Endothelial cell of umbilical vein (primary cell): ENCODE results near the gene KRT34. TPM values are rescaled to one million over a fixed set of nuclear protein-coding genes. Genes with fewer than 3 reads are reported as not detected.
"Not testable (repeated sequence)": the region's sequence is repeated elsewhere in the genome, so short reads cannot be mapped to it uniquely, and the experiment has no call there.

ENCODE experiments used
- BruUV-seq: library from RNA; stranded (reverse); fragments of 400-500 nt; replicated peaks from 2 replicates; lab custom pipeline; 2021; lab: Mats Ljungman, UMichigan
- CTCF ChIA-PET: fragments of 300-600, 350-600 bp; sonication (Branson Sonifier 250); formaldehyde crosslinking; loops from one replicate; lab custom pipeline; 2021; ENCODE audit warnings: antibody characterized with exemption, inconsistent platforms; lab: Charles Lee
- POLR2A ChIA-PET: fragments of 300-600, 350-600 bp; sonication (Branson Sonifier 250); formaldehyde crosslinking; loops from one replicate; lab custom pipeline; 2021; ENCODE audit warnings: antibody characterized with exemption, inconsistent platforms; lab: Charles Lee
- DNase-seq: peaks from one replicate; pipeline ENCODE4 v3.0.0-alpha.2; 2011; ENCODE audit warnings: low read depth, low spot score
- FAIRE-seq: peaks from 2 replicates; lab custom pipeline; 2011; peaks lifted over from hg19 to GRCh38; lab: Jason Lieb, UNC
- H2AFZ ChIP-seq: 2 replicates; pipeline ENCODE4 v1.6.0; 2012; ENCODE audit warnings: low read depth, low read length, control low read depth, inconsistent platforms
- H3K27ac ChIP-seq: 2 replicates; pipeline ENCODE4 v1.5.1; 2011; ENCODE audit warnings: low read depth, mild to moderate bottlenecking, control low read depth, low read length, moderate library complexity; ENCODE audit not compliant: insufficient read depth
- H3K27me3 ChIP-seq, 2 experiments: 2 replicates each; pipeline versions ENCODE4 v1.6.0 to v1.6.1; 2011; ENCODE audit warnings: low read length in 2 of 2, mixed read lengths in 1 of 2; ENCODE audit not compliant: control insufficient read depth in 2 of 2, insufficient read depth in 2 of 2
- H3K36me3 ChIP-seq, 2 experiments: 2 replicates in 1 of 2; 3 replicates in 1 of 2; pipeline ENCODE4 v1.5.1; 2011; ENCODE audit warnings: low read length in 2 of 2, mild to moderate bottlenecking in 1 of 2, moderate library complexity in 1 of 2; ENCODE audit not compliant: control insufficient read depth in 2 of 2, insufficient read depth in 2 of 2; ENCODE audit errors: extremely low read depth in 1 of 2
- H3K4me1 ChIP-seq: 3 replicates; pipeline ENCODE4 v1.5.1; 2011; ENCODE audit warnings: mild to moderate bottlenecking, low read length; ENCODE audit not compliant: control insufficient read depth, insufficient read depth; ENCODE audit errors: extremely low read depth
- H3K4me2 ChIP-seq: 2 replicates; pipeline ENCODE4 v1.6.1; 2011; ENCODE audit warnings: low read length, control low read depth, mixed read lengths; ENCODE audit not compliant: insufficient read depth
- H3K4me3 ChIP-seq, 3 experiments: fragments of 200-600 bp in 1 of 3; sonication (generic), shearing (Covaris generic) in 1 of 3; replicated peaks in 1 of 3; 2 replicates each; pipeline ENCODE4 v1.5.1; 2011 to 2016; ENCODE audit warnings: control low read depth in 3 of 3, low read length in 3 of 3, mild to moderate bottlenecking in 2 of 3, inconsistent platforms in 1 of 3, low read depth in 1 of 3, moderate library complexity in 1 of 3; ENCODE audit not compliant: insufficient read depth in 1 of 3
- H3K79me2 ChIP-seq: 2 replicates; pipeline ENCODE4 v1.6.0; 2012; ENCODE audit warnings: low read length, inconsistent platforms; ENCODE audit not compliant: control insufficient read depth, insufficient read depth
- H3K9ac ChIP-seq: replicated peaks from 2 replicates; pipeline ENCODE3; 2011; ENCODE audit warnings: low read length, control low read depth; ENCODE audit not compliant: insufficient read depth; ENCODE audit errors: extremely low read depth
- H3K9me1 ChIP-seq: replicated peaks from 3 replicates; pipeline ENCODE4 v1.6.0; 2011; ENCODE audit warnings: mild to moderate bottlenecking, low read length; ENCODE audit not compliant: control insufficient read depth, insufficient read depth; ENCODE audit errors: extremely low read depth
- H3K9me3 ChIP-seq: replicated peaks from 2 replicates; pipeline ENCODE4 v1.5.1; 2012; ENCODE audit warnings: low read length, inconsistent platforms; ENCODE audit not compliant: control insufficient read depth, insufficient read depth
- H4K20me1 ChIP-seq: replicated peaks from 2 replicates; pipeline ENCODE3; 2011; ENCODE audit warnings: mild to moderate bottlenecking, low read length; ENCODE audit not compliant: control insufficient read depth, insufficient read depth; ENCODE audit errors: extremely low read depth
- CTCF ChIP-seq, 2 donors: IDR thresholded peaks; 1 replicate in 1 of 2; 2 replicates in 1 of 2; pipeline ENCODE4 v1.5.1; 2011; ENCODE audit warnings: low read length in 2 of 2, mild to moderate bottlenecking in 2 of 2, moderate library complexity in 2 of 2, control low read depth in 1 of 2, inconsistent platforms in 1 of 2, low read depth in 1 of 2; ENCODE audit not compliant: insufficient read depth in 1 of 2; ENCODE audit errors: extremely low read depth in 1 of 2
- EZH2 ChIP-seq: IDR thresholded peaks from 2 replicates; pipeline ENCODE4 v1.6.1; 2012; ENCODE audit warnings: borderline replicate concordance, low read depth, mild to moderate bottlenecking, moderate library complexity, low read length, inconsistent platforms; ENCODE audit not compliant: severe bottlenecking
- FOS ChIP-seq: IDR thresholded peaks from 2 replicates; pipeline ENCODE4 v1.6.1; 2011; ENCODE audit warnings: mild to moderate bottlenecking, low read length, moderate library complexity, borderline replicate concordance; ENCODE audit not compliant: insufficient read depth
- GATA2 ChIP-seq: IDR thresholded peaks from 2 replicates; pipeline ENCODE4 v1.7.0; 2011; ENCODE audit warnings: low read depth, mild to moderate bottlenecking, moderate library complexity, mixed read lengths, low read length; ENCODE audit not compliant: insufficient read length, insufficient read depth
- JUN ChIP-seq: IDR thresholded peaks from 2 replicates; pipeline ENCODE4 v1.6.1; 2011; ENCODE audit warnings: borderline replicate concordance, low read depth; ENCODE audit not compliant: insufficient read length, insufficient read depth
- MAX ChIP-seq: IDR thresholded peaks from 2 replicates; pipeline ENCODE4 v1.6.1; 2011; ENCODE audit not compliant: insufficient read depth, insufficient read length
- MYC ChIP-seq: IDR thresholded peaks from one replicate; pipeline ENCODE4 v1.6.1; 2011; ENCODE audit warnings: mild to moderate bottlenecking, low read depth, low read length
- POLR2A ChIP-seq: IDR thresholded peaks from 2 replicates; pipeline ENCODE4 v1.6.1; 2012; ENCODE audit warnings: low read depth, mild to moderate bottlenecking, control low read depth, low read length
- POLR2AphosphoS5 ChIP-seq: IDR thresholded peaks from 2 replicates; pipeline ENCODE4 v1.6.1; 2012; ENCODE audit warnings: low read depth, mild to moderate bottlenecking, control low read depth, low read length, moderate library complexity; ENCODE audit not compliant: insufficient read depth
- dilution Hi-C: fragments of 300-500 bp; cut with MboI; formaldehyde crosslinking; loops from one replicate; pipeline ENCODE4 v1.15.0; 2019; ENCODE audit warnings: low sequenced_read_pairs; ENCODE audit not compliant: extremely low pct_ligation_motif_present
- intact Hi-C: fragments of 100-400 bp; cut with micrococcal nuclease; formaldehyde crosslinking; loops from one replicate; pipeline ENCODE4 v1.10.0; 2022
- polyA plus RNA-seq, 4 experiments: library from polyadenylated mRNA; depleted of rRNA in 3 of 4; stranded (reverse) in 3 of 4; unstranded in 1 of 4; fragments of >200 nt; gene quantifications; 2 replicates each; pipeline versions ENCODE4 v1.2.1 to v1.2.3, GENCODE V29; 2011 to 2012; ENCODE audit warnings: missing spikeins in 1 of 4
- total RNA-seq: library from RNA; stranded (reverse); gene quantifications from 2 replicates; pipeline ENCODE4 v1.2.3, GENCODE V29; 2021

Gene KRT34
- total and polyA plus RNA-seq, 2 donors (not counting 3 experiments of a cell fraction or from before 2014, with no cell fraction given) = not detected

- CTCF ChIA-PET = no interaction called here
- no peak within 1 kb of the TSS for H3K4me2 ChIP-seq
- H3K9ac ChIP-seq = no peak within 1 kb of the TSS
- no peaks in the 10 kb centered on the region for H3K79me2 ChIP-seq
- H4K20me1 ChIP-seq = no peaks in the 10 kb centered on the region
- no peaks in the 10 kb centered on the region for H3K9me1 ChIP-seq
- no peak within 1 kb of the TSS for H2AFZ ChIP-seq
- no peak for FAIRE-seq
- H3K4me3 ChIP-seq = no peak within 1 kb of the TSS
- no TSS peak for BruUV-seq
- no peak for DNase-seq
- dilution Hi-C loops = no loop called here
- intact Hi-C loops = loop anchor here (10.0 kb wide), 1 partner anchor 51 kb away; no protein-coding TSS in a partner anchor
- TF ChIP-seq GATA2 (no peak), MAX (no peak), EZH2 (no peak), POLR2A (no peak), JUN (no peak), MYC (no peak), CTCF (IDR thresholded peaks at IDR 0.05; ENCODE audit: extremely low read depth in 1 of 2, insufficient read depth in 1 of 2, low read depth in 1 of 2, low read length in 2 of 2) (no peak), FOS (no peak), POLR2AphosphoS5 (no peak)
- POLR2A ChIA-PET = no interaction called here
- no peaks in the 10 kb centered on the region for H3K9me3 ChIP-seq
- no peak within 1 kb of the TSS for H3K27ac ChIP-seq
- peaks cover 0 to 2% of the 10 kb centered on the region in 2 experiments for H3K27me3 ChIP-seq
- H3K4me1 ChIP-seq = no peaks in the 10 kb centered on the region
- no peaks in the 10 kb centered on the region for H3K36me3 ChIP-seq
Measured at GRCh38 chr17:41424111-41424635, 42.1 kb upstream of the KRT34 start, which contains the start of gene KRT37. TSS of gene KRT37 (minus strand) at chr17:41424585. CDS start at chr17:41424523, 62 bp downstream.

- H3K27me3 ChIP-seq, H3K9me3 ChIP-seq, H3K79me2 ChIP-seq, H3K4me1 ChIP-seq, DNase-seq, H3K27ac ChIP-seq, POLR2A ChIA-PET, H2AFZ ChIP-seq, H3K9me1 ChIP-seq, H3K4me3 ChIP-seq, H3K36me3 ChIP-seq, BruUV-seq, CTCF ChIA-PET, H3K4me2 ChIP-seq, FAIRE-seq, H3K9ac ChIP-seq, dilution Hi-C loops, H4K20me1 ChIP-seq: not testable (repeated sequence)
- intact Hi-C loops = loop anchor here (10.0 kb wide), 1 partner anchor 52 kb away; no protein-coding TSS in a partner anchor
Measured at GRCh38 chr17:41422586-41422985, 40.5 kb upstream of the KRT34 start.
